CD14-positive monocyte (primary cell): ENCODE data around the gene TACO1. TPM values are rescaled to one million over a fixed set of nuclear protein-coding genes. Genes with fewer than 3 reads are reported as not detected.

ENCODE experiments used
- DNase-seq, 3 donors: peaks; one replicate each; pipeline ENCODE4 v3.0.0-alpha.2; 2011 to 2022
- H2AFZ ChIP-seq: 2 replicates; pipeline ENCODE4 v1.6.0; 2012; ENCODE audit warnings: mild to moderate bottlenecking, low read depth, low read length, inconsistent platforms; ENCODE audit not compliant: insufficient read depth, poor library complexity, severe bottlenecking
- H3K27ac ChIP-seq, 2 donors: 1 replicate in 1 of 2; 2 replicates in 1 of 2; pipeline ENCODE4 v1.5.1; 2012 to 2013; ENCODE audit warnings: low read length in 2 of 2, control low read depth in 1 of 2, inconsistent platforms in 1 of 2, low read depth in 1 of 2, mild to moderate bottlenecking in 1 of 2
- H3K27me3 ChIP-seq, 2 donors: one replicate each; pipeline versions ENCODE4 v1.6.0 to v1.6.1; 2011 to 2013; ENCODE audit warnings: low read length in 2 of 2; ENCODE audit not compliant: control insufficient read depth in 2 of 2, insufficient read depth in 2 of 2
- H3K36me3 ChIP-seq, 2 donors: replicated peaks in 1 of 2; 1 replicate in 1 of 2; 2 replicates in 1 of 2; pipeline versions ENCODE4 v1.5.1 to v1.6.1; 2012 to 2013; ENCODE audit warnings: low read length in 2 of 2, control low read depth in 1 of 2, inconsistent platforms in 1 of 2, mild to moderate bottlenecking in 1 of 2; ENCODE audit not compliant: insufficient read depth in 2 of 2, control insufficient read depth in 1 of 2
- H3K4me1 ChIP-seq, 2 donors: 1 replicate in 1 of 2; 2 replicates in 1 of 2; pipeline versions ENCODE4 v1.5.1 to v1.6.1; 2012 to 2013; ENCODE audit warnings: low read length in 2 of 2, control low read depth in 1 of 2, inconsistent platforms in 1 of 2, mild to moderate bottlenecking in 1 of 2, moderate library complexity in 1 of 2; ENCODE audit not compliant: insufficient read depth in 2 of 2, control insufficient read depth in 1 of 2
- H3K4me2 ChIP-seq: replicated peaks from 2 replicates; pipeline ENCODE3; 2012; ENCODE audit warnings: low read length, moderate library complexity, mild to moderate bottlenecking; ENCODE audit not compliant: poor library complexity, severe bottlenecking; ENCODE audit errors: extremely low read depth
- H3K4me3 ChIP-seq, 3 experiments: fragments of 200-600 bp in 1 of 3; sonication (generic) in 1 of 3; replicated peaks in 1 of 3; 1 replicate in 2 of 3; 2 replicates in 1 of 3; pipeline ENCODE4 v1.5.1; 2011 to 2013; ENCODE audit warnings: low read length in 3 of 3, mild to moderate bottlenecking in 3 of 3, control low read depth in 2 of 3, low read depth in 2 of 3, inconsistent platforms in 1 of 3, moderate library complexity in 1 of 3
- H3K79me2 ChIP-seq: 2 replicates; pipeline ENCODE4 v1.6.0; 2012; ENCODE audit warnings: mild to moderate bottlenecking, control low read depth, inconsistent platforms, low read length, moderate library complexity; ENCODE audit not compliant: insufficient read depth
- H3K9ac ChIP-seq: 2 replicates; pipeline ENCODE4 v1.6.0; 2017; ENCODE audit warnings: low read length, mild to moderate bottlenecking; ENCODE audit not compliant: insufficient read depth, poor library complexity, severe bottlenecking
- H3K9me3 ChIP-seq, 2 donors: replicated peaks in 1 of 2; 1 replicate in 1 of 2; 2 replicates in 1 of 2; pipeline versions ENCODE4 v1.5.1 to v1.6.1; 2012 to 2013; ENCODE audit warnings: low read length in 2 of 2, control low read depth in 1 of 2; ENCODE audit not compliant: control insufficient read depth in 1 of 2, insufficient read depth in 1 of 2
- H4K20me1 ChIP-seq: 2 replicates; pipeline ENCODE4 v1.6.0; 2012; ENCODE audit warnings: mild to moderate bottlenecking, low read length, control low read depth, moderate library complexity; ENCODE audit not compliant: insufficient read depth
- H3K27ac Mint-ChIP-seq, 7 donors: one replicate each; pipeline ENCODE4 v1.8.0; 2020; ENCODE audit warnings: mild to moderate bottlenecking in 7 of 7, mixed read lengths in 7 of 7, moderate library complexity in 6 of 7, inconsistent platforms in 2 of 7
- H3K27me3 Mint-ChIP-seq, 3 donors: one replicate each; pipeline ENCODE4 v1.8.0; 2021 to 2022; ENCODE audit warnings: low read depth in 3 of 3, mild to moderate bottlenecking in 3 of 3, mixed read lengths in 3 of 3, moderate library complexity in 3 of 3, inconsistent platforms in 1 of 3
- H3K36me3 Mint-ChIP-seq, 2 donors: one replicate each; pipeline ENCODE4 v1.8.0; 2020; ENCODE audit warnings: mixed read lengths in 2 of 2, inconsistent platforms in 1 of 2, mild to moderate bottlenecking in 1 of 2
- H3K4me1 Mint-ChIP-seq: one replicate; pipeline ENCODE4 v1.8.0; 2020; ENCODE audit warnings: mild to moderate bottlenecking, mixed read lengths
- H3K4me3 Mint-ChIP-seq, 2 donors: one replicate each; pipeline ENCODE4 v1.8.0; 2020; ENCODE audit warnings: mild to moderate bottlenecking in 2 of 2, mixed read lengths in 2 of 2, moderate library complexity in 1 of 2
- H3K9me3 Mint-ChIP-seq, 7 donors: one replicate each; pipeline ENCODE4 v1.8.0; 2020 to 2022; ENCODE audit warnings: mixed read lengths in 7 of 7, mild to moderate bottlenecking in 6 of 7, moderate library complexity in 6 of 7, inconsistent platforms in 2 of 7
- WGBS: methylation state at CpG from one replicate; pipeline ENCODE4 v1.1.5; 2013; ENCODE audit warnings: missing lambda C conversion rate; ENCODE audit not compliant: insufficient coverage; 5-methylcytosine and 5-hydroxymethylcytosine counted together
- intact Hi-C, 2 donors: fragments of 100-400 bp; cut with micrococcal nuclease; formaldehyde crosslinking; loops; one replicate each; pipeline versions ENCODE4 v1.15.0 to v1.15.1; 2023
- polyA plus RNA-seq, 3 donors: library from polyadenylated mRNA; depleted of rRNA in 1 of 3; unstranded in 2 of 3; stranded (reverse) in 1 of 3; fragments of 300-500 nt in 2 of 3; fragments of >200 nt in 1 of 3; fragmentation: Illumina TruSeq in 2 of 3; gene quantifications; 1 replicate in 2 of 3; 2 replicates in 1 of 3; pipeline ENCODE4 v1.2.3, GENCODE V29; 2012 to 2021
- TF ChIP-seq, protein P1 (sequence below): fragments of 200-600 bp; IDR thresholded peaks from one replicate; pipeline ENCODE4 v1.8.0; 2022; ENCODE audit warnings: antibody characterized with exemption, mild to moderate bottlenecking

The TACO1 gene
- polyA plus RNA-seq, 3 donors = 4.1 to 12.5 (median 9.5) TPM

DNA sequence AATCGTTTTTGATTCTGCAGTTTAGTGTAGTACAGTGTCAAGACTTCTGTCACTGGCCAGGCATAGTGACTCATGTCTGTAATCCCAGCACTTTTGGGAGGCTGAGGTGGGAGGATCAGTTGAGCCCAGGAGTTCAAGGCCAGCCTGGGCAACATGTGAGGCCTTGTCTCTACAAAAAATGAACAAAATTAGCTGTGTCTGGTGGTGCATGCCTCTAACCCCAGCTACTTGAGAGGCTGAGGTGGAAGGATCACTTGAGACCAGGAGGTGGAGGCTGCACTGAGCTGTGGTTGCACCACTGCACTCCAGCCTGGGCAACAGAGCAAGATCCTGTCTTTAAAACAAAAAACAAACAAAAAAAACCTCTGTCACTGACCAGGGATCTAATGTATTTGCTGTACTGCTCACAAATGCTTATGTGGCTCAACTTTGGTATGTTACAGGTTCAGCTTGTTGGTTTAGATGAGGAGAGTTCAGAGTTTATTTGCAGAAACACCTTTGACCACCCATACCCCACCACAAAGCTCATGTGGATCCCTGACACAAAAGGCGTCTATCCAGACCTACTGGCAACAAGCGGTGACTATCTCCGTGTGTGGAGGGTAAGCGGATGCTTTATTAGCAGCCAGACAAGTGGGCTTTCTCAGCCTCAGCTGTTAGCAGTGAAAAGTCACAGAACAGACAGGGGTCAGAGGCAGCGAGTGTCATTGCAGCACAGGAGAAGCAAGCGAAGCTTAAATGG, 22.5 kb upstream of the TACO1 start:
- Histone ChIP-seq H3K9ac (no peak overlapping the region), H3K27me3 (no peaks in the 10 kb centered on the region), H3K36me3 (peaks cover 46 to 52% of the 10 kb centered on the region in 2 donors), H3K79me2 (peaks cover 70% of the 10 kb centered on the region), H3K4me1 (no peaks in the 10 kb centered on the region), H3K4me3 (no peak overlapping the region), H4K20me1 (peaks cover 93% of the 10 kb centered on the region), H3K27ac (peak overlapping the region in 1 of 2 donors; percentile 7), H2AFZ (no peak overlapping the region), H3K4me2 (no peak overlapping the region), H3K9me3 (no peaks in the 10 kb centered on the region)
- DNase-seq = no peak
- 93% methylated on average over 5 of the region's 7 CpGs for WGBS
- Mint-ChIP-seq H3K27ac (peak overlapping the region in 2 of 7 donors; percentile 36 to 46), H3K4me3 (no peak overlapping the region), H3K9me3 (peaks cover 0 to 3% (median 0%) of the 10 kb centered on the region in 7 donors), H3K4me1 (no peaks in the 10 kb centered on the region), H3K27me3 (no peaks in the 10 kb centered on the region), H3K36me3 (peaks cover 57 to 59% of the 10 kb centered on the region in 2 donors)
- intact Hi-C loops = no loop called here
- TF ChIP-seq, protein P1, sequence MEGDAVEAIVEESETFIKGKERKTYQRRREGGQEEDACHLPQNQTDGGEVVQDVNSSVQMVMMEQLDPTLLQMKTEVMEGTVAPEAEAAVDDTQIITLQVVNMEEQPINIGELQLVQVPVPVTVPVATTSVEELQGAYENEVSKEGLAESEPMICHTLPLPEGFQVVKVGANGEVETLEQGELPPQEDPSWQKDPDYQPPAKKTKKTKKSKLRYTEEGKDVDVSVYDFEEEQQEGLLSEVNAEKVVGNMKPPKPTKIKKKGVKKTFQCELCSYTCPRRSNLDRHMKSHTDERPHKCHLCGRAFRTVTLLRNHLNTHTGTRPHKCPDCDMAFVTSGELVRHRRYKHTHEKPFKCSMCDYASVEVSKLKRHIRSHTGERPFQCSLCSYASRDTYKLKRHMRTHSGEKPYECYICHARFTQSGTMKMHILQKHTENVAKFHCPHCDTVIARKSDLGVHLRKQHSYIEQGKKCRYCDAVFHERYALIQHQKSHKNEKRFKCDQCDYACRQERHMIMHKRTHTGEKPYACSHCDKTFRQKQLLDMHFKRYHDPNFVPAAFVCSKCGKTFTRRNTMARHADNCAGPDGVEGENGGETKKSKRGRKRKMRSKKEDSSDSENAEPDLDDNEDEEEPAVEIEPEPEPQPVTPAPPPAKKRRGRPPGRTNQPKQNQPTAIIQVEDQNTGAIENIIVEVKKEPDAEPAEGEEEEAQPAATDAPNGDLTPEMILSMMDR = no peak

DNA sequence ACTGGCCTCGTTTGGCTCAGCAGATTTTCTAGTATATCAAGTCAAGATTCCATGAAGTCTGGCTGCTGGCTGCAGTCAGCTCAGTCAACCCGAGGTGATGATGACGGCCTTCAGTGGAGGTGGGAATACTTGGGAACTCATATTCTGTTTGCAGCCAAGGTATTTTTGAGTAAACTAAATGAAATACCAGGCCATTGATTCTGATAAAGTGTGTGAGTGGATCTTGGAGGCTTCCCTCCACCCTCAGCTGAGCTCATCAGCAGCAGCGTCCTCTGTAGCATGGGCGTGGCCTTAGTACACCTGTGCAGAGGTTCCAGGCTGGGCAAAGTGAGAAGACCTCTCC, 22.0 kb upstream of the TACO1 start:
- Histone ChIP-seq H4K20me1 (peaks cover 88% of the 10 kb centered on the region), H3K27ac (peak overlapping the region in 1 of 2 donors; percentile 7), H3K9me3 (no peaks in the 10 kb centered on the region), H2AFZ (no peak overlapping the region), H3K4me2 (no peak overlapping the region), H3K9ac (no peak overlapping the region), H3K36me3 (peaks cover 52 to 58% of the 10 kb centered on the region in 2 donors), H3K4me1 (no peaks in the 10 kb centered on the region), H3K4me3 (no peak overlapping the region), H3K79me2 (peaks cover 65% of the 10 kb centered on the region), H3K27me3 (no peaks in the 10 kb centered on the region)
- Mint-ChIP-seq H3K4me3 (no peak overlapping the region), H3K27me3 (no peaks in the 10 kb centered on the region), H3K27ac (peak overlapping the region in 2 of 7 donors; percentile 68 to 72), H3K4me1 (no peaks in the 10 kb centered on the region), H3K36me3 (peaks cover 62% of the 10 kb centered on the region in 2 donors), H3K9me3 (peaks cover 0 to 3% (median 0%) of the 10 kb centered on the region in 7 donors)
- 96% methylated on average over 3 of the region's 5 CpGs for WGBS
- TF ChIP-seq, protein P1 = no peak
- no peak for DNase-seq
- intact Hi-C loops = no loop called here
